Activated CD8-positive, alpha-beta memory T cell treated with anti-CD3 and anti-CD28 coated beads for 4 hours (primary cell): ENCODE results near the gene NEK11.
"Not testable (repeated sequence)": the region's sequence is repeated elsewhere in the genome, so short reads cannot be mapped to it uniquely, and the experiment has no call there.

Experiments used
- DNase-seq, 2 donors: peaks; one replicate each; pipeline ENCODE4 v3.0.0-alpha.2; 2020; ENCODE audit warnings: low read depth in 2 of 2

NEK11 gene

GRCh38 chr3:131042271-131042985 lies 15.8 kb downstream of the NEK11 start:
- not testable (repeated sequence) for DNase-seq

- no peak for DNase-seq
Measured at GRCh38 chr3:131047582-131047981, 20.9 kb downstream of the NEK11 start.

- no peak for DNase-seq
Measured at GRCh38 chr3:131048030-131048429, 21.4 kb downstream of the NEK11 start.

GRCh38 chr3:131050001-131050400 lies 23.3 kb downstream of the NEK11 start:
- DNase-seq = no peak

- DNase-seq = no peak
Measured at GRCh38 chr3:131053043-131053859, 26.6 kb downstream of the NEK11 start.

- DNase-seq = no peak
Measured at GRCh38 chr3:131067983-131068382, 41.3 kb downstream of the NEK11 start.

- DNase-seq = no peak
Measured at GRCh38 chr3:131072099-131072559, 45.5 kb downstream of the NEK11 start.

- DNase-seq = no peak
Measured at GRCh38 chr3:131072845-131073244, 46.2 kb downstream of the NEK11 start.

GRCh38 chr3:131075632-131076328 lies 49.1 kb downstream of the NEK11 start:
- no peak for DNase-seq

GRCh38 chr3:131077904-131078303 lies 51.2 kb downstream of the NEK11 start:
- DNase-seq = no peak

GRCh38 chr3:131079086-131079485 lies 52.4 kb downstream of the NEK11 start:
- DNase-seq = no peak

- DNase-seq = no peak
Measured at GRCh38 chr3:131081224-131081623, 54.5 kb downstream of the NEK11 start.

GRCh38 chr3:131082246-131082645 lies 55.6 kb downstream of the NEK11 start:
- DNase-seq = no peak

- DNase-seq = no peak
Measured at GRCh38 chr3:131082871-131083863, 56.5 kb downstream of the NEK11 start.

GRCh38 chr3:131091768-131092167 lies 65.1 kb downstream of the NEK11 start:
- DNase-seq = no peak

- no peak for DNase-seq
Measured at GRCh38 chr3:131107637-131108433, 81.2 kb downstream of the NEK11 start.

GRCh38 chr3:131109156-131109555 lies 82.5 kb downstream of the NEK11 start:
- no peak for DNase-seq

GRCh38 chr3:131110087-131110486 lies 83.4 kb downstream of the NEK11 start:
- DNase-seq = no peak

- no peak for DNase-seq
Measured at GRCh38 chr3:131114256-131114655, 87.6 kb downstream of the NEK11 start.

GRCh38 chr3:131125684-131126083 lies 99.0 kb downstream of the NEK11 start:
- no peak for DNase-seq
